IMR-90 (cell line): ENCODE results near the gene RIMOC1.

Source experiments
- CEBPB ChIP-seq: IDR thresholded peaks from 2 replicates; pipeline ENCODE4 v1.6.1; 2012; ENCODE audit warnings: low read depth, low read length, improper control_type of control experiment
- MAFK ChIP-seq: IDR thresholded peaks from 2 replicates; pipeline ENCODE4 v1.6.1; 2012; ENCODE audit warnings: low read depth, low read length, improper control_type of control experiment
- NFE2L2 ChIP-seq: fragments of 150-350 bp; IDR thresholded peaks from 2 replicates; pipeline ENCODE4 v1.6.1; 2016; ENCODE audit warnings: low read depth, mild to moderate bottlenecking, low read length
- POLR2A ChIP-seq: IDR thresholded peaks from 2 replicates; pipeline ENCODE4 v1.6.1; 2012; ENCODE audit warnings: mild to moderate bottlenecking, low read depth, low read length
- RAD21 ChIP-seq: IDR thresholded peaks from 2 replicates; pipeline ENCODE4 v1.6.1; 2012; ENCODE audit warnings: low read length, improper control_type of control experiment
- TF ChIP-seq, protein P1 (sequence below): conservative IDR thresholded peaks from 2 replicates; pipeline ENCODE4 v1.5.1; 2012; ENCODE audit warnings: mild to moderate bottlenecking, low read depth, low read length, improper control_type of control experiment

- TF ChIP-seq RAD21: no peak
- no peak for TF ChIP-seq POLR2A
- TF ChIP-seq, protein P1, sequence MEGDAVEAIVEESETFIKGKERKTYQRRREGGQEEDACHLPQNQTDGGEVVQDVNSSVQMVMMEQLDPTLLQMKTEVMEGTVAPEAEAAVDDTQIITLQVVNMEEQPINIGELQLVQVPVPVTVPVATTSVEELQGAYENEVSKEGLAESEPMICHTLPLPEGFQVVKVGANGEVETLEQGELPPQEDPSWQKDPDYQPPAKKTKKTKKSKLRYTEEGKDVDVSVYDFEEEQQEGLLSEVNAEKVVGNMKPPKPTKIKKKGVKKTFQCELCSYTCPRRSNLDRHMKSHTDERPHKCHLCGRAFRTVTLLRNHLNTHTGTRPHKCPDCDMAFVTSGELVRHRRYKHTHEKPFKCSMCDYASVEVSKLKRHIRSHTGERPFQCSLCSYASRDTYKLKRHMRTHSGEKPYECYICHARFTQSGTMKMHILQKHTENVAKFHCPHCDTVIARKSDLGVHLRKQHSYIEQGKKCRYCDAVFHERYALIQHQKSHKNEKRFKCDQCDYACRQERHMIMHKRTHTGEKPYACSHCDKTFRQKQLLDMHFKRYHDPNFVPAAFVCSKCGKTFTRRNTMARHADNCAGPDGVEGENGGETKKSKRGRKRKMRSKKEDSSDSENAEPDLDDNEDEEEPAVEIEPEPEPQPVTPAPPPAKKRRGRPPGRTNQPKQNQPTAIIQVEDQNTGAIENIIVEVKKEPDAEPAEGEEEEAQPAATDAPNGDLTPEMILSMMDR: no peak
- no peak for TF ChIP-seq MAFK
- no peak for TF ChIP-seq NFE2L2
- no peak for TF ChIP-seq CEBPB
Measured at GRCh38 chr5:41951224-41951623, 47.1 kb downstream of the RIMOC1 start.
